ENCODE data around the gene EIF2B2. TPM values are rescaled to one million over a fixed set of nuclear protein-coding genes. Genes with fewer than 3 reads are reported as not detected.

Gene EIF2B2
- total and polyA plus RNA-seq, 2 of the 13 experiments (the other 11 are each of a cell fraction or from before 2014, with no cell fraction given): 54.4 to 78.6 TPM

DNA sequence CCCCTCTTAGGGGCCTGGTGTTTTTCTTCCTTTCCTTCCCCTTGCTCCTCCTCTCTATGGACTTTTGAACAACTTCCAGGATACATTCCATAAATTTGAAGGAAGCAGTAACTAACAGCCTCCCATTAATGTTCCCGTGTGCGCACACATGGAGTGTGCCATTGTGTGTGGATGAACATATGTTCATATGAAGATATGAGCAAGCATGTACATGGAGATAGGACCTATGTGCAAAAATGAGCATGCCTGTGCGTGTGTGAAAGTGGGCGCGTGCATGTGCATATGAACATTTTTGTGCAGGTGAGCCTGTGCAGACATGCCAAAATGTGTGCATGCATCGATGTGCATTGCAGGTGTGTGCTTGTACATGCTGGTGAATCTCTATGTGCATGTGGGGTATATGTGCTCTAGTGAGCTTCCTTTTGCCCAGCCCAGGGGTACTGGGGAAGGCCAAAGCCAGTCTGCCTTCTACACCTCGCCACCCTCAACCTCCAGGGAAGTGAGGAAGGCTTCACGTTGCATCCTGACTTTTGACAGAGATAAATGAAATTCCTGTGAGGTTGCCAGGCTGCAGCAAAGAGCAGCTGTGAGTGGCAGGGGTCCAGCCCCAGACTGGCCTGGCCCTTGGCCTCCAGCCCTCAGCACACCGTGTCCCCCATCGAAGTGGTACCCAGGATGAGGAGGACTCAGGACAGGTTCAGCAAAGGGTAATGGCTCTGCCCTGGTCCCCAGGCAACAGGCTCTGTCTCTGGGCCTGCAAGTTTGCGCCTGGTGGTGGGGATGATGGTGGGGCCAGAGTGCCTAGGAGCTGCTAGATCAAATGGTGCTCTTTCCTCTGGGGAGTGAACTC, 26.2 kb upstream of the EIF2B2 start (continued):
- TF ChIP-seq, protein P1, sequence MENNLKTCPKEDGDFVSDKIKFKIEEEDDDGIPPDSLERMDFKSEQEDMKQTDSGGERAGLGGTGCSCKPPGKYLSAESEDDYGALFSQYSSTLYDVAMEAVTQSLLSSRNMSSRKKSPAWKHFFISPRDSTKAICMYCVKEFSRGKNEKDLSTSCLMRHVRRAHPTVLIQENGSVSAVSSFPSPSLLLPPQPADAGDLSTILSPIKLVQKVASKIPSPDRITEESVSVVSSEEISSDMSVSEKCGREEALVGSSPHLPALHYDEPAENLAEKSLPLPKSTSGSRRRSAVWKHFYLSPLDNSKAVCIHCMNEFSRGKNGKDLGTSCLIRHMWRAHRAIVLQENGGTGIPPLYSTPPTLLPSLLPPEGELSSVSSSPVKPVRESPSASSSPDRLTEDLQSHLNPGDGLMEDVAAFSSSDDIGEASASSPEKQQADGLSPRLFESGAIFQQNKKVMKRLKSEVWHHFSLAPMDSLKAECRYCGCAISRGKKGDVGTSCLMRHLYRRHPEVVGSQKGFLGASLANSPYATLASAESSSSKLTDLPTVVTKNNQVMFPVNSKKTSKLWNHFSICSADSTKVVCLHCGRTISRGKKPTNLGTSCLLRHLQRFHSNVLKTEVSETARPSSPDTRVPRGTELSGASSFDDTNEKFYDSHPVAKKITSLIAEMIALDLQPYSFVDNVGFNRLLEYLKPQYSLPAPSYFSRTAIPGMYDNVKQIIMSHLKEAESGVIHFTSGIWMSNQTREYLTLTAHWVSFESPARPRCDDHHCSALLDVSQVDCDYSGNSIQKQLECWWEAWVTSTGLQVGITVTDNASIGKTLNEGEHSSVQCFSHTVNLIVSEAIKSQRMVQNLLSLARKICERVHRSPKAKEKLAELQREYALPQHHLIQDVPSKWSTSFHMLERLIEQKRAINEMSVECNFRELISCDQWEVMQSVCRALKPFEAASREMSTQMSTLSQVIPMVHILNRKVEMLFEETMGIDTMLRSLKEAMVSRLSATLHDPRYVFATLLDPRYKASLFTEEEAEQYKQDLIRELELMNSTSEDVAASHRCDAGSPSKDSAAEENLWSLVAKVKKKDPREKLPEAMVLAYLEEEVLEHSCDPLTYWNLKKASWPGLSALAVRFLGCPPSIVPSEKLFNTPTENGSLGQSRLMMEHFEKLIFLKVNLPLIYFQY (CRISPR knock-in tag; IDR thresholded peaks at IDR 0.05; ENCODE audit: borderline replicate concordance): no peak
- TF ChIP-seq, protein P2, sequence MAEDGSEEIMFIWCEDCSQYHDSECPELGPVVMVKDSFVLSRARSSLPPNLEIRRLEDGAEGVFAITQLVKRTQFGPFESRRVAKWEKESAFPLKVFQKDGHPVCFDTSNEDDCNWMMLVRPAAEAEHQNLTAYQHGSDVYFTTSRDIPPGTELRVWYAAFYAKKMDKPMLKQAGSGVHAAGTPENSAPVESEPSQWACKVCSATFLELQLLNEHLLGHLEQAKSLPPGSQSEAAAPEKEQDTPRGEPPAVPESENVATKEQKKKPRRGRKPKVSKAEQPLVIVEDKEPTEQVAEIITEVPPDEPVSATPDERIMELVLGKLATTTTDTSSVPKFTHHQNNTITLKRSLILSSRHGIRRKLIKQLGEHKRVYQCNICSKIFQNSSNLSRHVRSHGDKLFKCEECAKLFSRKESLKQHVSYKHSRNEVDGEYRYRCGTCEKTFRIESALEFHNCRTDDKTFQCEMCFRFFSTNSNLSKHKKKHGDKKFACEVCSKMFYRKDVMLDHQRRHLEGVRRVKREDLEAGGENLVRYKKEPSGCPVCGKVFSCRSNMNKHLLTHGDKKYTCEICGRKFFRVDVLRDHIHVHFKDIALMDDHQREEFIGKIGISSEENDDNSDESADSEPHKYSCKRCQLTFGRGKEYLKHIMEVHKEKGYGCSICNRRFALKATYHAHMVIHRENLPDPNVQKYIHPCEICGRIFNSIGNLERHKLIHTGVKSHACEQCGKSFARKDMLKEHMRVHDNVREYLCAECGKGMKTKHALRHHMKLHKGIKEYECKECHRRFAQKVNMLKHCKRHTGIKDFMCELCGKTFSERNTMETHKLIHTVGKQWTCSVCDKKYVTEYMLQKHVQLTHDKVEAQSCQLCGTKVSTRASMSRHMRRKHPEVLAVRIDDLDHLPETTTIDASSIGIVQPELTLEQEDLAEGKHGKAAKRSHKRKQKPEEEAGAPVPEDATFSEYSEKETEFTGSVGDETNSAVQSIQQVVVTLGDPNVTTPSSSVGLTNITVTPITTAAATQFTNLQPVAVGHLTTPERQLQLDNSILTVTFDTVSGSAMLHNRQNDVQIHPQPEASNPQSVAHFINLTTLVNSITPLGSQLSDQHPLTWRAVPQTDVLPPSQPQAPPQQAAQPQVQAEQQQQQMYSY (CRISPR knock-in tag; IDR thresholded peaks at IDR 0.05): no peak

Data from HepG2 (cell line).